Erythroblast (primary cell): ENCODE data around the gene NTNG2.

Source experiments
- GATA1 ChIP-seq: IDR thresholded peaks from 2 replicates; pipeline ENCODE4 v1.6.1; 2011; ENCODE audit warnings: low read depth, mild to moderate bottlenecking, control low read depth, low read length, moderate library complexity
- POLR2A ChIP-seq: IDR thresholded peaks from 2 replicates; pipeline ENCODE4 v1.6.1; 2011; ENCODE audit warnings: mild to moderate bottlenecking, low read length

GRCh38 chr9:132182314-132183091 is 20.6 kb downstream of the NTNG2 start:
- TF ChIP-seq POLR2A (no peak), GATA1 (no peak)
